Measurements from ENCODE around the gene CD63.
A peak's percentile ranks its signal among the peaks of the same experiment; 100 is the strongest.

The CD63 gene

DNA sequence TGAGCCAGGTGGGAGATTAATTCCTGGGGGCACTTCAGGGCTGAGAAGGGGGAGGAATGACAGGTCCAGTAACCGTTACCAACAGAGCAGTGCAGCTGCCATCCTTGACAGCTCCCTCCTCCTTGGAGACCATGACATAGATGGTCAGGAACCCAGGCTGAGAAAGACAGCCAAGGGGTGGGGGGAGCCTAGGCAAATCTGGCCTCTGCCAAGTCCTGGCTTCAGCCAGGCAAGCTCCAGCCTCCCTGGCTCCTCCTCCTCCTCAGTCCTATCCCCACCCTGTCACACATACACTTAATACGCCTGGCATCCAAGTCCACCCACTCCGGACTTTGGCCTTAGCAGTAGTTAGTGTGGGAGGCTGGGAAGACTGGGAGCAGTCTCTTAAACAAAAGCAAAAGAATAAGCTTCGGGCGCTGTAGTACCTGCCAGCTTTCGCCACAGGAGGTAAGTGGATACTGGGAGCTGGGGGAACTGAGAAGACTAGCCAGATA lies 8.7 kb downstream of the CD63 start, which contains the start of gene RDH5:
Gene RDH5, plus strand, starts transcription at position 323 of the 494 bp plus-strand sequence. CDS start 792 bp downstream, outside the sequence.
- DNase-seq = no peak

DNA sequence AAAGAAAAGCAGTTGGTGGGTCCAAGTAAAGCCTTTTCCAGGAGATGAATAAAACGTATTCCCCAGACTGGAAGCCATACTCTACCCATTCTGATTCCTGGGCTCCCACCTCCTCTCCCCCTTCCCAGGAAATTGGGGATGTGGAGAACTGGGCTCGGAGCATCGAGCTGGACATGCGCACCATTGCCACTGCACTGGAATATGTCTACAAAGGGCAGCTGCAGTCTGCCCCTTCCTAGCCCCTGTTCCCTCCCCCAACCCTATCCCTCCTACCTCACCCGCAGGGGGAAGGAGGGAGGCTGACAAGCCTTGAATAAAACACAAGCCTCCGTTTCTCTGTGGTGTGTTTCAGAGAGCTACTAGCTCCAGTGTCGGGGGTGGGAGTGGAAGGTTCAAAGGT lies 9.4 kb downstream of the CD63 start:
- no peak for DNase-seq

DNA sequence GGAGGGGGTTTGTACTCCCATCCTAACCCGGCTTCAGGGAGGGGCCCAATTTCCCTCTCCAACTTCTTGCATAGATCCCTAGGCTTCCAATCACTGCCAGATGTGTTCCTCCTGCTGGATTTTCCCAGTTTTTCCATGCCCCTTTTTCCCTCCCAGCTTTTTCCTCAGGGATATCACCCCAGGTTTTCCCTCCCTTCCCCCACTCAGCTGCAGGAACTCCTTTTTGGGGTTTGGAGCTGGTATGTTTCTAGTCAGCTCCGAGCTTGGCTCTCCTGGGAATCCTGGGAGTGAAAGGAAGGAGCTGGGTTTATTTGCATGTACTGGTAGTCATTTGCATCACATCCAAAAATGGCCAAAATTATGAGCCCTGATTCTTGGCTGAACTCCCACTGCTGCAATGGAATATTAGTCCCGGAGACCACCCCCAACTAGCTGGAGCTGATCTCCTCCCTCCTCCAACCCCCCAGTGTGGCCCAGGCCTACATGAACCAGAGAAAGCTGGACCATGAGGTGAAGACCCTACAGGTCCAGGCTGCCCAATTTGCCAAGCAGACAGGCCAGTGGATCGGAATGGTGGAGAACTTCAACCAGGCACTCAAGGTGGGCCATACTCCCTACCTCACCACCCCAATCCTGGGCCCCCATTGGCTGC lies 10.1 kb downstream of the CD63 start:
- DNase-seq = no peak

DNA sequence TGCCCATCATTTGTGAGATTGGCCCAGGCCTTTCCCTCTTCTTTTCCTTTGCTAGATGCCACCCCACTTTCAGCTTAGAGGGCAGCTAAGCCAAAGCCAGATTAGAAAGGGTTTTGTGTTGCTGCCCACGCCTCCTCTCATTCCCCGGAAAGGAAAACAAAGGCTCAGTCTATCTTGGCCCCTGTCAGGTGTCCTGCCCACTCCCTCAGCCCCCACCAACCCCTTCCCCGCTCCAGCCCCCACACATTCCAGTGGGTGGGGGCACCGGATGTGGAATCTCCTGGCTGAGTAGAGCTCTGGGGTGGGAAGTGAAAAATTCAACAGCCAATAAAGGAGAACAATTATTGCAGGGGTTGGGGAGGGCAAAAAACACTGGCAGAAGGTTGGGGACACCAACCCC lies 10.8 kb downstream of the CD63 start:
- DNase-seq = no peak

DNA sequence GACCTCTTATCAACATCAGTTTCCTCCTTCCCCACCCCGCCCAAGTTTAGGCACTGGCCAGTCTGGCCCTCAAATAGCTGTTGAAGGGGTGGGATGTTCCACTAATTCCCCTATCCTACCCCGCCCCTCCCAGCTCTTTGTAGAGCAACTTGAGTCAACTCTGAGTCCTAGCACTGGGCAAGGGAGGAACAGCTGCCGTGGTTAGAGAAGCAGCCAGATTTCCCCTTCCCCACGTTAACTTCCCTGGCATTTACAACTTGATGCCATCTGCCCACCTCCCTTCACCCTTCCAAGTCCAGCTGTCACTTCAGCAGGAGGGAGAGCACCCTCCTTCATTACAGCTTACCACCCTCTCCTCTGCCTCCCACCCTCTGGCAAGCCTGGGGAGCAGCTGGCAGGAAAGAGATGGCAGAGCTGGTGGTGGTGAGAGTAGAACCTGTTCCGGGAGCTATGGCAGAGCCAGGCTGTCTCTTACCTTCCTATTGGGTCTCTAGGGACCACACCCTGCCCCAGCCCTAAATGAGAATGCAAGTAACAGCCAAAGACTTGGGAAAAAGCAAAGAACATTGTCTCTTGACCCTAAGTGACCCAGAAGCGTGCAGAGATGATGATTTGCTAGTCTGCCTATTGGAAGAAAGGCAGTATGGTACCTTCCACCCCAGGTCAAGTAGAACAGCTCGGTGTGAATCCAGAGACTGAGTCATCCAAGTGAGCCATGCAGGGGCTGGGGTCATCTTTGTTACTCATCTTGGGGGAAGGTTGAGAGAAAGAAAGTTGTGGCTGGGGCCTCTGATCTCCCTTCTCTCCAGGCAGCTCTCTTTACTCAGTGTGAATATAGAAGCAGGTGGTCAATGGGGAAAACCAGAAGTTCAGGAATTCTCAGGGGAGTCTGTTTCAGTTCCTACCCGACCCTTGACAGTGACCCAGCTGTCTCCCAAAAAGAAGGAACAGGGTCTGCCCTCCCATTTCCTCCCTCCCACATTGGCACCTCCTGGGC lies 11.5 kb downstream of the CD63 start:
- DNase-seq = no peak

DNA sequence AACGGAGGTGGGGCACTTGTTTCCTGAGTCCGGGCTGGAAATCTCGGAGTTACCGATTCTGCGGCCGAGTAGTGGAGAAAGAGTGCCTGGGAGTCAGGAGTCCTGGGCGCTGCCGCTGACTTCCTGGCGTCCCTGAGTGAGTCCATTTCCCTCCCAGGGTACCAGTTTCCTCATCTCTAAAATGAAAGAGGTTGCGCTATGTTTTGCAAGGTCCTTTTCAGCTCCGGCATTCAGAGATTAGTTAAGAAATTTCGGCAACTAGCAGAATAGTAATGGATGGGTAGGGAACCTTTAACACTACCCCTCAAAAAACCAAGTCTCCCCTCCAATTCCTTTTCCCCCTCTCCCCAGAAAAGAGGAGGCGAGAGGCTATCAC lies 12.2 kb downstream of the CD63 start:
- DNase-seq = no peak

DNA sequence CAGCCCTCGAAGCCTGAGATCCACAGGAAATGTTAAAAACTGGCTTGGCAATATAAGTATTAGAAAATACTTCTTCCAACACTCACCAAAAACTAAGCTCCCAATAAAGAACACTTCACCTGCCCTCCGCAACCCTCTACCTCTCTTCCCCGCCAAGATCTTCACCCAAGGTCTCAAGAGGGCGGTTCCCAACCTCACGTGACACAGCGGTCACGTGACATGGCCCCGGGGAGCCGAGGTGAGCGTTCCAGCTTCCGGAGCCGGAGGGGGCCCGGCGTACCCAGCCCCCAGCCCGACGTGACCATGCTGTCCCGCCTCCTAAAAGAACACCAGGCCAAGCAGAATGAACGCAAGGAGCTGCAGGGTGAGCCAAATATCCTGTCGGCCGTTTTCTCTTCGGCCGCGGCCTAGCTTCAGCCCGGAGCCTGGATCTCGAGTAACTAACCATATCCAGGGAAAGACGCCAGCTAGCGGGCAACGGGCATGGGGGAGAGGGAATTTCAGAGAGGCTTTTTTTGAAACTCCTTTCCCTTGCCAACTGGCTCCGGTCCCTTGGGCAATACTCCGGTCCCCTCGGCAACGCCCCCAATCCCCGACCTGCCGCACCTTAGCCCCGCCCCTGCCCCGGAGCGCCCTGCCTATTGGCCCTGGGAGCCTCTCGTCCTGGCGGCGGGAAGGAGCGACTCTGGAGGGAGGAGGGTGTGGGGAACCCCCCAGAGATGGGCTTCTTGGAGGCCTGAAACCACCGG lies 12.8 kb downstream of the CD63 start, which contains the start of gene BLOC1S1:
Gene BLOC1S1, plus strand, starts transcription at position 214 of the 749 bp plus-strand sequence. Its CDS starts 6 bp downstream, at position 220.
- peak; percentile 89 for DNase-seq

DNA sequence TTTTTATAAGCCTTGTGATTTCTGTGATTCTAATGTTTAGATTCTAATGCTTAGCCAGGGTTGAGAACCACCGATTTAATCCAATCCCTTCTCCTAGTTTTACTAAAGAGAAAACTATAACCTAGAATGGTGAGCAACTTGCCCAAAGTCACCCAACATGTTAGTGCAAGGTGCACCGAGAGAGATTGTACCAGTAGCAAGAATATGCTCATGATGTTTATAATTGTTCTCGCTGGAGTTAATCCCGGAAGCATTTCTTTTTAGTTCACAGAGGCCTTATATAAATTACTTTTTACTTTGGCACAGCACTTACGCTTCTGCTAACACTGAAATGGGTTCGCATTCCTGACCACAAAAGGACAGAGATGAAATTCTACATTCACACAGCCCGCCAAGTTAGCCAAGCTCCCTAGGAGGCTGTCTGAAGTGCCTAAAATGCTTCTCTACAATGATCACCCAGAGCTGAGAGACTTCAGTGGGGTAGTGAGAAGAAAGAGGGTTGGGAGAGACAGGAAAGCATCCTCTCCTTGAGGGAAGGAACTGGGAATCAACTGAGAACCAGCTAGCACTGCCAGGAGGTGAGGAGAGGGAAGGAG lies 13.5 kb downstream of the CD63 start:
- DNase-seq = no peak

DNA sequence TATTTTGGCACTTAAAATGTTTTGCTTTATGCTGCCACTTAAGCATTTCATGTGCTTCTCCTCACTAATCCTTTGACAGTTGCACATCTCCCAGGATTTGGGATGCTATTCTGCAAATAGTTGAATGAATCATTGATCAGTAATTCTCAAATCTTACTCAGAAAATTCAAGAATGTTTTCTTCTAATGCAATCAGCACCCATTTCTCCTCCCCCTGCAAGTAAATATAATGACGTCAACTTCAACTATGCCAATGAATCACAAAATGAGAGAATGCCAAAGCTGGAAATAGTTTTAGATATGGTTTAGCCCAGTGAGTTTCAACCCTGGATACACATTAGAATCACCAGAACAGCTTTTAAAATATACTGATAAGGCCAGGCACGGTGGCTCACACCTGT lies 15.1 kb downstream of the CD63 start:
- no peak for DNase-seq

DNA sequence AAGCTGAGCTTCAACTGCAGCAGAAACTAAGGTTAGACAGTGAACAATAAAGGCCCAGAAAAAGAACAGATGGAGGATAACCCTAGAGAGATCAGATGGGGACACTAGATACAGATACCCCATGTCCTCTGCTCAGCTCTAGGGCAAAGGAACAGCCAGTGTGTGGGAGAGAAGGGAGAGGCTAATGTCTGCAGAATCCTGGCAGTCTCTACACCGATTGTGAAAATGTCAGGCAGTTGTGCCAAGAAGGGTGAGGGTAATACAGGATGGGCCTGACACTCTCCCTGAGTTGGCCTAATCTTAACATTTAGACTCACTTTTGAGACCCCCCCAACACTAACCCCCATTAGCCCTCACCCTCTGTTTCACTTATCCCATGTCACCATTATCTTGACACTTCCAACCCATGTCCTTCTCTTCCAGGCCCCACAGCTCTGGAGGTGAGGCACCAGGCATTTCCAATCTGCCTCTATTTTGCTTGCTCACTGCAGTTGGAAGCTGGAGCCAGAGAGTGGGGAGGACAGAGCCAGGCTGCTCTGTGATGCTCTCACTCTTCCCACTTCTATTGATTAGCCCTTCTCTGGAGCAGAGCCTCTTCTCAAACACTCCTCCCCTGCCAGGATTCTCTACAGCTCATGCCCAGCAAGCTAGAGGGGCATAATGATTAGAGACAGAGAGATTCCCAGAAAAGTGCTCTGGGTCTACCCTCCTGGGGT lies 16.0 kb downstream of the CD63 start:
- no peak for DNase-seq

DNA sequence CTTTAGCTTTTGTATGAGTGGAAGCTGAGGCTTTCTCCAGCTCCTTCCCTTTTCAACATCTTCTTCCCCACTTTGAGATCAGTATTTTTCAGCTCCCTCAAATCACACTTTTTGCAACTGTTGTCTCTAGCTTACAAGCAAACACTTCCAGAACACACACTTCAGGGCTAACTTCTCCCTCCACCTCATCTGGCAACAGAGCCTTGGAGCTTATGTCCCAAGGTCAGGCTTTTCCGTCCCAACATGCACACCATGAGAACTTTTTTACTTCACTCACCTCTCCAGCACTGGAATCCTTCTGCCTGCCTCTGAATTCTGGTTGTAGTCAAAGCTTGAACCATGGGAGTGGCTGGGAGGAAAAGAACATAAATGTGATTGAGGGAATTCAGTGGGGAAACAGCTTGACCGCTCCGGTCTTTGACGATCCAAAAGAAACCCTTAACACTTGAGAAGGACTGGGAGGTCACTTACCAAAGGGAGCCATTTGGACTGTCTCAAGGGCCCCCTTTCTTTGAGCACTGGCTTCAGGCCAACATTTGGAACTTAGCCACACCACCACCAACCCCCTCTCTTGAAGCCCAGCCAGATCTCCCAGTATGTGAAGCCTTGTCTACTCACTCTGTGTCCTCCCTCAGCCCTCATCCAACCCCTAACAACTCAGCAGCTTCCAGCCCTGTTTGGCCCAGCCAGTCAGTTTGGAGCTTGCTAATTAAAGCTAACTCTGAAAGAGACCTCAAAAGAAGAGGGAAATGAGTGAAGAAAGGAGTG lies 16.8 kb downstream of the CD63 start:
- DNase-seq = no peak

DNA sequence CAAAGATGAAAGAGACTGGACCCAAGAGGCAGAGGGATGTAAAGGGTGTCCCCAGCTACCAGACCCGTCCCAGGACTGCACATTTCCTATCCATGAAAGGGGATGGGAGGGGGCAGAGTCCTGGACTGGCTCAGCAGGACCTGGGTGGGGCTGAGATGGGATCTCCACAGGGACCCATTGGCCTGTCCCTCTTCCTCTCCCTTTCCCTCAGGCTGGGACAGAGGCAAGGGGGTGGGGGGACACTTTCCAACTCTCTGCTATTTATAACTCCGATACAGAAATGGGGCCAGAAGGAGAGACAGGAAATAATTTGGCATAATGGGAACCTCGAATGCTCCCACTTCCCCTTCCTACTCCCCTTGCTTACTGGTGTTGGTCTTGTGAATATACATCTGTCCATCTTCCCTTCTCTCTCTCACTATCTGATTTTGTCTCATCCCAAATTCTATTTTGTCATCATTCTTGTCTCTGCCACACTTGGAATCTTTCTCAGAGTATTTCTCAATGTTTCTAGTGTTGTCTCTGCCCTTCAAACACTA lies 20.0 kb downstream of the CD63 start:
- no peak for DNase-seq

DNA sequence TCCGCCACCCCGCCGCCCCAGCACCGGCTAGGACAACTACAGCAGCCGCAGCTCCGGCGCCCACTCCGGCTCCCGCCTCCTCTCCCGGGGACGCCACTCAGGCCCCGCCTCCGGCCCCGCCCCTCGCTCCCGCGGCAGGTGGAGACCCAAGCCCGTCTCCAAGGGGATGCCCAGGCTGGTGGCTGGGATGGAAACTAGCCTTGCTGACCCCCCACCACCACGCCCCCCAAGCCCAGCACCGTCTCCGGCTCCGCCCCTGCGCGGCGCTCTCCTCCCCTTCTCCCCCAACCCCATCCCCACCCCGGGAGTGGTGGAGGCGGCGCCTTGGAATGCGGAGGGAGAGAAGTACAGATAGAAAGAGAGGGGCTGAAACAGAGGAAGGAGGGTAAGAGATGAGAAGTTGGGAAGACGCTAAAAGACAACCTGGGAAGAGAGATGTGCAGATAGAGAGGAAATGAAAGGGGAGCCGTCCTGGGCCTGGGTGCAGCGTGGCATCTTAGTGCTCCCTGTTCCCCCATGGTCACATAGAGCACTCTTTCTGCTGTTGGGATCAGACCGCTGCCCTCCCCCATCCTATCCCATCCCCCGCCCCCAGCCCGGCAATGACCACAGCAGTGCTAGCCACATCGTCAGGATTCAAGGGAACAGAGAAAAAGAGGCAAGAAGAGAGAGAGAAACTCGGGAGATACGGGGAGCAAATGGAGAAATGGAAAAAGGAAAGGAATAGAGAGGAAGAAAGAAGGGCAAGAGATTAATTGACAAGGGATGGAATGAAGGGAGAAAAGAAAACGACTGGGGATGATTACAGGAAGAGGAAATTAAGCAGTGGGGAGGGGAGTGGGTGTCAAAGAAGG lies 20.7 kb downstream of the CD63 start, which contains the start of gene ITGA7:
Gene ITGA7, minus strand, starts transcription at position 64 of the 854 bp plus-strand sequence. CDS start 222 bp downstream, outside the sequence.
- no peak for DNase-seq

DNA sequence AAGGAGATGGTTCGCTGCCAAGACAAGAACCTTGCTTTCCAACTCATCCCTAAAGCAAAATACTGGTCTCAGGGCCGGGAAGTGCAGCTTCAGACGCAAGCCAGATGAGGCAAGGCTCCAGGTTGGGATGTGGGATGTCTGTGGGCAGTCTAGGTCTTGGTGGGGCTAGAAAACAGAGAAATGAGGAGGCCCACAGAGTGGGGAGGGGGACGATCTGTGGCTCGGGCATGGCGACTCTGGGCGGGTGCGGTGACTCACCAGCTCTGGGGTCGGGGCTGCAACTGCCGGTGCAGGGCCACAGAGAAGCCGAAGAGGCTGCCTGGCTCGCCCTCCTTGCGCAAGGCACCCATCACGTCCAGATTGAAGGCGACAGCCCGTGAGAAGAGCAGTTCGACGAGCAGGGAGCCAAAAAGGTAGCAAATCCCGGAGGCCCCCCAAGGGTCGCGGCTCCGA lies 21.6 kb downstream of the CD63 start:
- DNase-seq = no peak

DNA sequence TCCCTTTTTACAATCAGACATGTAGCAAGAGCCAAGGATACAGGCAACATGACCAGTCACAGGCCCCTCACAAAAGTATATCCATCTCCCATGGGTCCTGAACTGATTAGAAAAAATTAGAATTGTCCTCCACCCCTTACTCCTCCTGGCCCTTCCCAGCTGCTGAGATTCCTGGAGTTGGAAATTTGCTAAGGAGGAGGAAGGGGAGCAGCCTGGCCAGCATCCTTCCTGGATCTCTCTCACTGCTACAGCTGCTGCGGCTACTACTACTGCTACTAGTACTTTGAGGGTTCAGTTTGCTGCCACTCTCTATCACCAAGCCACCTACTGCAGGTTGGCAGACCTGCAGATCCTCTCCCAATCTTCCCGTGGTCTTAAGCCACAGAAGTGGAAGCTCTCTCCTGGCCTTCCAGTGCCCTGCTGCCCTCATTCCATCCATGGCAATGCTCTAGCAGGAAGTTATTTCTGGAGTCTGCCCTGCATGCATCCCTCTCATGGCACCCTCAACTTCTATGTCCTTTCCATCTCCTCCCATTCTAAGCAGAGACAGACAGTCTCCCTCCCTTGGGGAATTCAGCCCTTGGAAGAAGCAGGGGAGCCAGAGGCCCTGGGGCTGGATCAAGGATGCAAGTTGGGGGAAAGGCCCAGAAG lies 22.1 kb downstream of the CD63 start:
- no peak for DNase-seq

DNA sequence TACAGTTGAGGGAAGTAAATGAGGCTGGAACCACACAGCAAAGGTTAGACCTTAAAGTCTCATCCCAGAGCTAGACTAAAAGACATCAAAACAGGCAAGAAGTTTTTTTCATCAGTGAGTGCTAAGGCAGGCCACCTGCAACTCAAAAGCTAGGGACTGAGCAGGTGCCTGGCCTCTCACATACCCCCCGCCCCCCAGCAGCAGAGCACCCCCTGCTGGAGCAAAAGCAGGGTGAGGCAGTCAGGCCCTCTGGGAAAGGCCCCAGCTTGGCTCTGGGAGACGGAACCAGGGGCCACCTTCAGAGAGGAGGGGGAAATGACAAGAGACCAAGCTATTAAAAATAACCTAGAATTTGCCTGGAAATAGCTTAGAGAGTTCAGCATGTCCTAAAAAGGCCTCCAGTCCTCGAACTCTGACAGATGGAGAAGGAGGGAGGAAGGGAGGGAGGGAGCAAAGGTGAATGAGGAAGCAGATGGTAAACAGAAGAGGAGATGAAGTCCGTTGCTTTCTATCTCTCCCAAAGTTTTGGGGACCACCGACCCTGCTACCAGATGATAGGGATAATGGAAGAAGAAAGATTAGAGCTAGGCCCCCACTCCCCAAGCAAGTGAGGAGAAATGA lies 22.9 kb downstream of the CD63 start:
- no peak for DNase-seq

DNA sequence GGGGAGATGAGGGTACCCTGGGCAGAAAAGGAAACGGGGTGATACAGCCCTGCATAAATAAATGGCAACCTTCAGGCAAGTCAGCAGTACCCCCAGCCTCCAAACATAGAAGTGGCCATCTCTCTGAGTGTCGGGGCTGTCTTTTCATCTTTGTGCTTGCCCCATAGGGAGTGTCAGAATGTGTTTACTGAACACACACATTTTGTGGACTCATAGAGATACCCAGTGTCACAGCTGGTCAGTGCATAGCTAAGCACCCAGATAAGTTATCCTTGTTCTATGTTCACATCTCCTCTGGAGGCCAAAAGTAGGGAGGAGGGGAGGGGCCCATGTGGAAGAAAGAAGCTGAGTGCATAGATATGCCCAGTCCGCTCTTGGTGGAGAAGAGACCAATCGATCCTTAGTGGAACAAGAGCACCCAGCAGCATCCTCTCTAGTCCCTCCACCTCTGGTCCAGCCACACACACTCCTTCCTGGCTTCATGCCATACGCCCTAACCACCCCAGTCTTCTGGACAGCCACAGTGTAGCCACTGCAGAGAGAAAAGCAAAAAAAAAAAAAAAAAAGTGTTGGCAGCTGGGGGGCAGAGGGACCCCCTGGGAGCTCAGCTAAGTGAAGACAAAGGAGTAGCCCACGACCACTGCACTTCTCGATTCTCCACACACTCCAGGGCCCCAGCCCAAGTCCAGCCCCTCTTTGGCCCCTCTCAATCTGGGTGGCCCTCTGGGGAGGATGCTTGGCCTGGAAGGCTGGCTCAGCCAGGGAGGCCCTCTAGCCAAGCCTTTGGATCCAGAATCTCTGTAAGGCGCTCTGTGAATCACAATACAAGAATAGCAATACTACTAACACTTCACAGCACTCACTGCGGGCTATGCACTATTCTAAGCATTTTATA lies 23.7 kb downstream of the CD63 start:
- no peak for DNase-seq

All from GDM1 (cell line).